Caco-2 (cell line): ENCODE results near the gene KHDC4. TPM values are rescaled to one million over a fixed set of nuclear protein-coding genes. Genes with fewer than 3 reads are reported as not detected.

Experiments
- BruUV-seq: library from RNA; stranded (reverse); fragments of 400-500 nt; replicated peaks from 2 replicates; lab custom pipeline; 2021; lab: Mats Ljungman, UMichigan
- CTCF ChIA-PET: fragments of 300-600 bp; sonication (Branson Sonifier 250); formaldehyde crosslinking; loops from one replicate; lab custom pipeline; 2022; ENCODE audit warnings: antibody characterized with exemption; lab: Charles Lee
- POLR2A ChIA-PET: fragments of 300-600 bp; sonication (Branson Sonifier 250); formaldehyde crosslinking; loops from one replicate; lab custom pipeline; 2022; ENCODE audit warnings: antibody characterized with exemption; lab: Charles Lee
- DNase-seq, 2 experiments: peaks; one replicate each; pipeline versions ENCODE4 v3.0.0 to v3.0.0-alpha.2; 2020 to 2022
- H3K27me3 ChIP-seq: replicated peaks from 2 replicates; pipeline ENCODE4 v1.6.0; 2011; ENCODE audit warnings: low read length; ENCODE audit not compliant: control insufficient read depth, insufficient read depth
- H3K36me3 ChIP-seq: 2 replicates; pipeline ENCODE4 v1.5.1; 2011; ENCODE audit warnings: low read length; ENCODE audit not compliant: control insufficient read depth, insufficient read depth
- H3K4me1 ChIP-seq: fragments of 250-450 bp; sonication (Bioruptor Pico); 2 replicates; pipeline ENCODE4 v1.5.1; 2020; ENCODE audit warnings: mild to moderate bottlenecking
- H3K4me3 ChIP-seq: 2 replicates; pipeline ENCODE4 v1.5.1; 2011; ENCODE audit warnings: low read depth, mild to moderate bottlenecking, control low read depth, low read length
- H3K9me3 ChIP-seq: fragments of 250-450 bp; sonication (Bioruptor Pico); 2 replicates; pipeline ENCODE4 v1.5.1; 2020; ENCODE audit warnings: mild to moderate bottlenecking, moderate library complexity
- H3K27ac Mint-ChIP-seq: one replicate; pipeline ENCODE4 v1.8.0; 2022; ENCODE audit warnings: mixed read lengths; ENCODE audit not compliant: unreplicated experiment
- H3K27me3 Mint-ChIP-seq: one replicate; pipeline ENCODE4 v1.8.0; 2022; ENCODE audit warnings: mixed read lengths; ENCODE audit not compliant: insufficient read depth, unreplicated experiment
- H3K36me3 Mint-ChIP-seq: one replicate; pipeline ENCODE4 v1.8.0; 2022; ENCODE audit warnings: mild to moderate bottlenecking, mixed read lengths; ENCODE audit not compliant: insufficient read depth, unreplicated experiment
- H3K4me1 Mint-ChIP-seq: one replicate; pipeline ENCODE4 v1.8.0; 2022; ENCODE audit warnings: low read depth, mixed read lengths; ENCODE audit not compliant: unreplicated experiment
- H3K4me3 Mint-ChIP-seq: one replicate; pipeline ENCODE4 v1.8.0; 2022; ENCODE audit warnings: mild to moderate bottlenecking, moderate library complexity, mixed read lengths; ENCODE audit not compliant: unreplicated experiment
- H3K9me3 Mint-ChIP-seq: one replicate; pipeline ENCODE4 v1.8.0; 2022; ENCODE audit warnings: mixed read lengths; ENCODE audit not compliant: unreplicated experiment
- intact Hi-C: fragments of 100-400 bp; cut with micrococcal nuclease; formaldehyde crosslinking; loops from one replicate; pipeline ENCODE4 v1.10.0; 2022; ENCODE audit not compliant: unreplicated experiment
- total RNA-seq: library from RNA; stranded (reverse); gene quantifications from 2 replicates; pipeline ENCODE4 v1.2.3, GENCODE V29; 2022
- TF ChIP-seq, protein P1 (sequence below), 2 experiments: fragments of 200-600 bp in 1 of 2; IDR thresholded peaks; 1 replicate in 1 of 2; 2 replicates in 1 of 2; pipeline versions ENCODE4 v1.5.1 to v1.8.0; 2011 to 2022; ENCODE audit warnings: antibody characterized with exemption in 1 of 2, control low read depth in 1 of 2, inconsistent platforms in 1 of 2, low read depth in 1 of 2, low read length in 1 of 2, mild to moderate bottlenecking in 1 of 2, moderate library complexity in 1 of 2; ENCODE audit not compliant: insufficient read depth in 1 of 2, severe bottlenecking in 1 of 2, unreplicated experiment in 1 of 2

Gene KHDC4
- total RNA-seq, 1 experiment from 2014 or later: 68.5 TPM

GRCh38 chr1:155977690-155978324 is 43.6 kb upstream of the KHDC4 start:
- DNase-seq: peak in 1 of 2 experiments; percentile 45
- BruUV-seq: TSS peak; percentile 7

DNA sequence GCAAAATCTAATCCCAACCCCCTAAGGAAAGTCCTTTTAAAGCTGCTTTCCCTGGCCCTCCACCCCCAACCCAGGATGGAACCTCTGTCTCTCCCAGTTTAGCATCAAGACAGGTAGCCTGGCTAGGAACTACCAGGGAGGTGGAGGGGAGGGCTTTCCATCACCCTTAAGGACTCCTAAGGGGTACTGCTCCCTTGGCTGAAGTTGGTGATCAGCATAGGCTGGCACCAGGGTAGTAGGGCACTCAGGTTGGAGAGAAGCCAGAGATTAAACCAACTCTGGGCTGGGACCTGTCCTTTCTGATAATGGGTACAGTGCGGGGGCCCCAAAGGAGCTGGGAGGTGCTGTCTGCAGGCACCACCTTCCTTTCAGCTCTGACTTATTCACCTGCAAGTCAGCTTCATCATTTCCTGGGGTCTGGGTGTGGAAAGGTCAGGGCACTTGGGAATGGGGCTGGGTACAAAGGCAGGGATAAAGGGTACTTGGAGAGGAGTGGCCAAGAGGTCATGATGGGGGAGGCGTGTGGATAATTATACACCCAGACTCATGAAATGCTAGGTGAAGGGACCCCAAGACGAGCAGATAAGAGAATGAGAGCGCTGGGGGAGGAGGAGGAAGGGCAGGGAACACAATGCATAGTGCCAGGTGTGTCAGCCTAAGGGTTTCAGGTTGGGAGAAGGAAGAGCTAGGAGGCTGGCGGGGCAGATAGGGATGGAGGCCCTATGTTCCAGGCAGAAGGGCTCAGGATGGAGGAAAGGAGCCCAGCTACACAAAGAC is 42.9 kb upstream of the KHDC4 start:
- ChIA-PET CTCF (interaction anchor here (0.7 to 2.0 kb wide), 5 partner anchors 13 to 89 kb away, joined by 3 to 12 read pairs (median 6); no protein-coding TSS in a partner anchor), POLR2A (interaction anchor here (0.6 to 2.2 kb wide), 3 partner anchors 43 to 837 kb away, joined by 4 to 8 read pairs (median 4); partner anchors contain the start of gene KHDC4)
- Histone ChIP-seq H3K27me3 (no peaks in the 10 kb centered on the region), H3K9me3 (no peaks in the 10 kb centered on the region), H3K4me1 (peaks cover 42% of the 10 kb centered on the region), H3K36me3 (no peaks in the 10 kb centered on the region; the same call in 1 of the 2 replicates), H3K4me3 (peak overlapping the region; percentile 99)
- intact Hi-C loops: no loop called here
- peaks cover 42% of the 10 kb centered on the region for H3K4me1 Mint-ChIP-seq
- peak overlapping the region; percentile 82 for H3K4me3 Mint-ChIP-seq
- DNase-seq: no peak
- peaks cover 6% of the 10 kb centered on the region for H3K36me3 Mint-ChIP-seq
- H3K9me3 Mint-ChIP-seq: no peaks in the 10 kb centered on the region
- H3K27ac Mint-ChIP-seq: peak overlapping the region; percentile 50
- no TSS peak for BruUV-seq
- no peaks in the 10 kb centered on the region for H3K27me3 Mint-ChIP-seq
- TF ChIP-seq, protein P1, sequence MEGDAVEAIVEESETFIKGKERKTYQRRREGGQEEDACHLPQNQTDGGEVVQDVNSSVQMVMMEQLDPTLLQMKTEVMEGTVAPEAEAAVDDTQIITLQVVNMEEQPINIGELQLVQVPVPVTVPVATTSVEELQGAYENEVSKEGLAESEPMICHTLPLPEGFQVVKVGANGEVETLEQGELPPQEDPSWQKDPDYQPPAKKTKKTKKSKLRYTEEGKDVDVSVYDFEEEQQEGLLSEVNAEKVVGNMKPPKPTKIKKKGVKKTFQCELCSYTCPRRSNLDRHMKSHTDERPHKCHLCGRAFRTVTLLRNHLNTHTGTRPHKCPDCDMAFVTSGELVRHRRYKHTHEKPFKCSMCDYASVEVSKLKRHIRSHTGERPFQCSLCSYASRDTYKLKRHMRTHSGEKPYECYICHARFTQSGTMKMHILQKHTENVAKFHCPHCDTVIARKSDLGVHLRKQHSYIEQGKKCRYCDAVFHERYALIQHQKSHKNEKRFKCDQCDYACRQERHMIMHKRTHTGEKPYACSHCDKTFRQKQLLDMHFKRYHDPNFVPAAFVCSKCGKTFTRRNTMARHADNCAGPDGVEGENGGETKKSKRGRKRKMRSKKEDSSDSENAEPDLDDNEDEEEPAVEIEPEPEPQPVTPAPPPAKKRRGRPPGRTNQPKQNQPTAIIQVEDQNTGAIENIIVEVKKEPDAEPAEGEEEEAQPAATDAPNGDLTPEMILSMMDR (IDR thresholded peaks at IDR 0.05; ENCODE audit: insufficient read depth in 1 of 2, low read depth in 1 of 2, low read length in 1 of 2, severe bottlenecking in 1 of 2, unreplicated experiment in 1 of 2): no peak

More at GRCh38 chr1:155977690-155978324, 43.6 kb upstream of the KHDC4 start:
- TF ChIP-seq, protein P1 (IDR thresholded peaks at IDR 0.05; ENCODE audit: insufficient read depth in 1 of 2, low read depth in 1 of 2, low read length in 1 of 2, severe bottlenecking in 1 of 2, unreplicated experiment in 1 of 2): no peak
- H3K36me3 Mint-ChIP-seq: peaks cover 6% of the 10 kb centered on the region
- no peaks in the 10 kb centered on the region for H3K27me3 ChIP-seq
- peak overlapping the region; percentile 50 for H3K27ac Mint-ChIP-seq
- intact Hi-C loops: loop anchor here (2.0 kb wide), 1 partner anchor 39 kb away; no protein-coding TSS in a partner anchor
- ChIA-PET CTCF (interaction anchor here (0.6 to 2.0 kb wide), 11 partner anchors 12 to 595 kb away, joined by 3 to 12 read pairs (median 4); partner anchors contain the start of genes MEX3A and PMF1), POLR2A (interaction anchor here (0.6 to 2.2 kb wide), 8 partner anchors 17 to 836 kb away, joined by 3 to 8 read pairs (median 4); partner anchors contain the start of genes KHDC4 and SMG5)
- H3K4me1 Mint-ChIP-seq: peaks cover 39% of the 10 kb centered on the region
- no peaks in the 10 kb centered on the region for H3K9me3 Mint-ChIP-seq
- H3K36me3 ChIP-seq: no peaks in the 10 kb centered on the region; the same call in 1 of the 2 replicates
- no peaks in the 10 kb centered on the region for H3K27me3 Mint-ChIP-seq
- peak overlapping the region; percentile 99 for H3K4me3 ChIP-seq
- H3K9me3 ChIP-seq: no peaks in the 10 kb centered on the region
- H3K4me3 Mint-ChIP-seq: peak overlapping the region; percentile 82
- H3K4me1 ChIP-seq: peaks cover 41% of the 10 kb centered on the region
